ENCODE results near the gene PTGER2.

- TF ChIP-seq, protein P1, sequence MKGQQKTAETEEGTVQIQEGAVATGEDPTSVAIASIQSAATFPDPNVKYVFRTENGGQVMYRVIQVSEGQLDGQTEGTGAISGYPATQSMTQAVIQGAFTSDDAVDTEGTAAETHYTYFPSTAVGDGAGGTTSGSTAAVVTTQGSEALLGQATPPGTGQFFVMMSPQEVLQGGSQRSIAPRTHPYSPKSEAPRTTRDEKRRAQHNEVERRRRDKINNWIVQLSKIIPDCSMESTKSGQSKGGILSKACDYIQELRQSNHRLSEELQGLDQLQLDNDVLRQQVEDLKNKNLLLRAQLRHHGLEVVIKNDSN (IDR thresholded peaks at IDR 0.05) = no peak
- TF ChIP-seq YY1 (IDR thresholded peaks at IDR 0.05; ENCODE audit: low read depth) (no peak), TCF12 (IDR thresholded peaks at IDR 0.05; ENCODE audit: low read depth) (no peak), CEBPB (IDR thresholded peaks at IDR 0.05) (no peak), EP300 (IDR thresholded peaks at IDR 0.05; ENCODE audit: borderline replicate concordance) (no peak), TAF1 (IDR thresholded peaks at IDR 0.05; ENCODE audit: low read depth) (no peak)
- TF ChIP-seq, protein P2, sequence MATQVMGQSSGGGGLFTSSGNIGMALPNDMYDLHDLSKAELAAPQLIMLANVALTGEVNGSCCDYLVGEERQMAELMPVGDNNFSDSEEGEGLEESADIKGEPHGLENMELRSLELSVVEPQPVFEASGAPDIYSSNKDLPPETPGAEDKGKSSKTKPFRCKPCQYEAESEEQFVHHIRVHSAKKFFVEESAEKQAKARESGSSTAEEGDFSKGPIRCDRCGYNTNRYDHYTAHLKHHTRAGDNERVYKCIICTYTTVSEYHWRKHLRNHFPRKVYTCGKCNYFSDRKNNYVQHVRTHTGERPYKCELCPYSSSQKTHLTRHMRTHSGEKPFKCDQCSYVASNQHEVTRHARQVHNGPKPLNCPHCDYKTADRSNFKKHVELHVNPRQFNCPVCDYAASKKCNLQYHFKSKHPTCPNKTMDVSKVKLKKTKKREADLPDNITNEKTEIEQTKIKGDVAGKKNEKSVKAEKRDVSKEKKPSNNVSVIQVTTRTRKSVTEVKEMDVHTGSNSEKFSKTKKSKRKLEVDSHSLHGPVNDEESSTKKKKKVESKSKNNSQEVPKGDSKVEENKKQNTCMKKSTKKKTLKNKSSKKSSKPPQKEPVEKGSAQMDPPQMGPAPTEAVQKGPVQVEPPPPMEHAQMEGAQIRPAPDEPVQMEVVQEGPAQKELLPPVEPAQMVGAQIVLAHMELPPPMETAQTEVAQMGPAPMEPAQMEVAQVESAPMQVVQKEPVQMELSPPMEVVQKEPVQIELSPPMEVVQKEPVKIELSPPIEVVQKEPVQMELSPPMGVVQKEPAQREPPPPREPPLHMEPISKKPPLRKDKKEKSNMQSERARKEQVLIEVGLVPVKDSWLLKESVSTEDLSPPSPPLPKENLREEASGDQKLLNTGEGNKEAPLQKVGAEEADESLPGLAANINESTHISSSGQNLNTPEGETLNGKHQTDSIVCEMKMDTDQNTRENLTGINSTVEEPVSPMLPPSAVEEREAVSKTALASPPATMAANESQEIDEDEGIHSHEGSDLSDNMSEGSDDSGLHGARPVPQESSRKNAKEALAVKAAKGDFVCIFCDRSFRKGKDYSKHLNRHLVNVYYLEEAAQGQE (IDR thresholded peaks at IDR 0.05; ENCODE audit: low read depth) = no peak
These were observed 6.7 kb upstream of the PTGER2 start for GRCh38 chr14:52307376-52307775.

Data from Ishikawa (cell line).